Measurements from ENCODE around the gene PEX10. TPM values are rescaled to one million over a fixed set of nuclear protein-coding genes. Genes with fewer than 3 reads are reported as not detected.

PEX10 gene
- total RNA-seq, 1 experiment from 2014 or later = 24.3 TPM

GRCh38 chr1:2376931-2377672, 35.3 kb downstream of the PEX10 start:
- intact Hi-C loops (cut with micrococcal nuclease; ENCODE audit: unreplicated experiment) = no loop called here
- no TSS peak for BruUV-seq (replicated peaks)
- ChIA-PET CTCF (no interaction called here), POLR2A (ENCODE audit: unreplicated experiment) (no interaction called here)
- Histone ChIP-seq H3K4me1 (replicated peaks; ENCODE audit: insufficient read depth) (no peaks in the 10 kb centered on the region; the same call in 1 of the 2 replicates), H2AFZ (no peak overlapping the region), H3K27me3 (ENCODE audit: insufficient read depth, low read depth) (no peaks in the 10 kb centered on the region), H3K9me2 (ENCODE audit: insufficient read depth) (no peaks in the 10 kb centered on the region), H4K20me1 (ENCODE audit: insufficient read depth) (0 out of 2 replicates have a peak, but pooled peaks cover 5% of the 10 kb centered on the region), H3F3A (ENCODE audit: insufficient read depth, low read depth) (no peaks in the 10 kb centered on the region), H3K4me2 (no peak overlapping the region), H3K4me3 (no peak overlapping the region), H3K27ac (no peak overlapping the region), H3K9me3 (ENCODE audit: insufficient read depth, low read depth) (no peaks in the 10 kb centered on the region), H3K79me2 (ENCODE audit: low read depth) (no peaks in the 10 kb centered on the region), H3K36me3 (ENCODE audit: low read depth) (no peaks in the 10 kb centered on the region)
- peak in 1 of 2 experiments; percentile 30 for DNase-seq
- TF ChIP-seq EZH2 (IDR thresholded peaks at IDR 0.05; ENCODE audit: low read depth) = no peak
- no peak for TF ChIP-seq CTCF (conservative IDR thresholded peaks at IDR 0.05)

DNA sequence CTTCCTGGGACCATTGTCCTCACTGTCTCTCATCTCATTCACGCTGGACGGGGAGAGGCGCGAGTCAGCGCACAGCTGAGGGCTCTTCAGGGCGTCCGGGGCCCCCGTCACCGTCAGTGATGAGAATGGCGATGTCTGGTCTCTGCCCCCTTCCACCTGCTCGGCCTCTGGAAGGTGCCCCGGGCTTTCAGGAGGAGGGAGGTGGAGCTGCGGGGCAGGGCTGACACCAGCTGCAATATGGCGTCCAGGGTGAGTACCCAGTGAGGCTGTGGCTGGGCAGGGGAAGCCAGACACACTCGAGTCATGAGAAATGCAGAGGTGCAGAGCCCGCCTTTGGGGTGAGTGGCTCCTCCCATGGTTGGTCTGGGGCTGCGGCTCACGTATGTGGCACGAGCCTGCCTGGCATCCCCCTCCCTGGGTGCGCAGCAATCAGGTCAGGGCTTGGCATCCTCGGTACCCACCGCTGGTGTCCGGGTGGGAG, 36.1 kb downstream of the PEX10 start:
- H3K4me2 ChIP-seq = no peak overlapping the region
- DNase-seq = peak in 1 of 2 experiments; percentile 30
- TF ChIP-seq EZH2 (IDR thresholded peaks at IDR 0.05; ENCODE audit: low read depth) (no peak), CTCF (conservative IDR thresholded peaks at IDR 0.05) (no peak)
- H3K79me2 ChIP-seq (ENCODE audit: low read depth) = no peaks in the 10 kb centered on the region
- H2AFZ ChIP-seq = no peak overlapping the region
- no peak overlapping the region for H3K4me3 ChIP-seq
- intact Hi-C loops (cut with micrococcal nuclease; ENCODE audit: unreplicated experiment) = no loop called here
- H4K20me1 ChIP-seq (ENCODE audit: insufficient read depth) = 0 out of 2 replicates have a peak, but pooled peaks cover 5% of the 10 kb centered on the region
- no peaks in the 10 kb centered on the region for H3K9me3 ChIP-seq (ENCODE audit: insufficient read depth, low read depth)
- CTCF ChIA-PET = no interaction called here
- H3K9me2 ChIP-seq (ENCODE audit: insufficient read depth) = no peaks in the 10 kb centered on the region
- H3K36me3 ChIP-seq (ENCODE audit: low read depth) = no peaks in the 10 kb centered on the region
- H3K4me1 ChIP-seq (replicated peaks; ENCODE audit: insufficient read depth) = no peaks in the 10 kb centered on the region; the same call in 1 of the 2 replicates
- no peak overlapping the region for H3K27ac ChIP-seq
- POLR2A ChIA-PET (ENCODE audit: unreplicated experiment) = no interaction called here
- no peaks in the 10 kb centered on the region for H3K27me3 ChIP-seq (ENCODE audit: insufficient read depth, low read depth)
- no peaks in the 10 kb centered on the region for H3F3A ChIP-seq (ENCODE audit: insufficient read depth, low read depth)
- BruUV-seq (replicated peaks) = no TSS peak

DNA sequence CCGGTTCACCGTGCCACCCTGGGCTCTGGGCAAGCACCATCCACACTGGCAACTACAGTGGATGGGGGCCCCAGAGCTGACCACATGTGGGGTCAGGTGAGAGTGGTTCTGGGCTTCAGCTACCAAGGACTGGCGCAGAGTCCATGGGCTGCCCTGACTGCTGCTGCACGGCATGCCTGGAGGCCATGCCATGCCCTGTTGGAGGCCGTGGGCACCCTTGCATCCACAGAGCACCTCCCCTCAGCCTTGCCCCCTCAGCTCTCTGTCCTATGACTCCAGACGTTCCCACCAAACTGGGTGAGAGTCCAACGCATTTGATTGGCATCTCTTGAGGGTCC, 36.5 kb downstream of the PEX10 start:
- H2AFZ ChIP-seq = no peak overlapping the region
- no peak overlapping the region for H3K4me3 ChIP-seq
- no peaks in the 10 kb centered on the region for H3K79me2 ChIP-seq (ENCODE audit: low read depth)
- no peaks in the 10 kb centered on the region for H3K27me3 ChIP-seq (ENCODE audit: insufficient read depth, low read depth)
- intact Hi-C loops (cut with micrococcal nuclease; ENCODE audit: unreplicated experiment) = no loop called here
- TF ChIP-seq CTCF (conservative IDR thresholded peaks at IDR 0.05) = no peak
- TF ChIP-seq EZH2 (IDR thresholded peaks at IDR 0.05; ENCODE audit: low read depth) = no peak
- DNase-seq = no peak
- H4K20me1 ChIP-seq (ENCODE audit: insufficient read depth) = 0 out of 2 replicates have a peak, but pooled peaks cover 5% of the 10 kb centered on the region
- no peaks in the 10 kb centered on the region for H3F3A ChIP-seq (ENCODE audit: insufficient read depth, low read depth)
- no peaks in the 10 kb centered on the region for H3K36me3 ChIP-seq (ENCODE audit: low read depth)
- H3K9me3 ChIP-seq (ENCODE audit: insufficient read depth, low read depth) = no peaks in the 10 kb centered on the region
- H3K27ac ChIP-seq = no peak overlapping the region
- ChIA-PET CTCF (no interaction called here), POLR2A (ENCODE audit: unreplicated experiment) (no interaction called here)
- H3K4me2 ChIP-seq = no peak overlapping the region
- no peaks in the 10 kb centered on the region; the same call in 1 of the 2 replicates for H3K4me1 ChIP-seq (replicated peaks; ENCODE audit: insufficient read depth)
- H3K9me2 ChIP-seq (ENCODE audit: insufficient read depth) = no peaks in the 10 kb centered on the region
- BruUV-seq (replicated peaks) = no TSS peak

Data from PC-9 (cell line).